GM18511 (cell line): Measurements from ENCODE around the gene HOXA7.

Experiments
- ATAC-seq: cut with Tn5 transposase; IDR thresholded peaks from one replicate; pipeline ENCODE4 v1.9.1; 2021; ENCODE audit warnings: mild to moderate bottlenecking, moderate library complexity; ENCODE audit not compliant: unreplicated experiment

Gene HOXA7

DNA sequence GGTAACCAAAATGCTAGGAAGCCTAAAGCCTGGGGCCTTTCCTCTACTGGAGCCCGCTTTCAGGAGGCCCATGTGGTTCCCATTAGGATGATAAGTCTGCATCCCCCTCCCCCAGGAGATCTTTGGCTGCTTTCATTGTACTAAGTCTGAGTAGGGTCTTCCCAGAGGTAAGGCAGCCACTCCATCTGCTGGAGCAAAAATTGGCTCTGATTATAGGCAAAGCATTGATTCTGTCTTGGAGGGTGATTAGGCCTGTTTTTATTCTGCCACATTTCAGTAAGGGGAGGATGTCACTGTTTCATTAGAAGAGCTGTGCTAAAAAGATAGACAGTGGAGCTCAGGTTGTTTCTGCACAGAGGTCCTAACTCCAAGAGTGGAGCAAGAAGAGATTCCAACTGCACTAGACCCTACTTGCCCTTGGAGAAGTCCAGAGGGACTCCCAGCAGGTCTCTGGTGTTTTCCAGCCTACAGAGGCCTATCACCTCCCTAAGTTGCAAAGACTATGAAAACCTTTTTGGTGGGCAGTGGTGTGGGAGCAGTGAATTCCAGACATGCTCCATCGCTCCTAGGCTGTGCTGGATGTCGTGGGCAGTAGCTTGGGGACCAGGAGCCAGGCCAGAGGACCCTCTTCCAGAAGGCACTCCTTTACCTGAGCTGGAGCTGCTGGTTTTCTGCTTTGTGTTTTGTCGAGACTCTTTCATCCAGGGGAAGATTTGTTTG, 46.8 kb downstream of the HOXA7 start:
- no peak for ATAC-seq

DNA sequence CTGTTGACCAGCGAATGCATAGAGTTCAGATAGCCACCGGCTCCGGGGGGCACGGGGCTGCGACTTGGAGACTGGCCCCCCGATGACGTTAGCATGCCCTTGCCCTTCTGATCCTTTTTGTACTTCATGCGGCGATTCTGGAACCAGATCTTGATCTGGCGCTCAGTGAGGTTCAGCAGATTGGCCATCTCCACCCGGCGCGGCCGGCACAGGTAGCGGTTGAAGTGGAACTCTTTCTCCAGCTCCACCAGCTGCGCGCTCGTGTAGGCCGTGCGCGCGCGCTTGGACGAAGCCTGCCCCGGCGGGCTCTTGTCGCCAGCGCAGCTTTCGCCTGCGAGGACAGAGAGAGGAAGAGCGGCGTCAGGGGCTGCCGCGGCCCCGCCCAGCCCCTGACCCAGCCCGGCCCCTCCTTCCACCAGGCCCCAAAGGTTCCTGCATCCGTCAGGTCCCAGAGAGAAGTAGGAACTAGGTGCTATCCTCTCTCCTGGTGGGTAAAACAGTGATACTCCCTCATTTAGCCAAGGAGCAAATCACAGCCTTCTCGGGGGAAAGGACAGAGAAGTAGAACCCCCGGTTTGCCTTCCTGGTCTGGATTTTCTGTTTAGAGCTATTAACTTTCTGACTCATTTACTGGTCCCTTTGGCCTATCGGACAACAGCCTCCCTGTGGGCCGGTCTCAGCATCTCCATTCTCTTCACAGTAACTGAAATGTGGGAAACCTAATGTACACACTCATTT, 47.9 kb downstream of the HOXA7 start:
- ATAC-seq: no peak

DNA sequence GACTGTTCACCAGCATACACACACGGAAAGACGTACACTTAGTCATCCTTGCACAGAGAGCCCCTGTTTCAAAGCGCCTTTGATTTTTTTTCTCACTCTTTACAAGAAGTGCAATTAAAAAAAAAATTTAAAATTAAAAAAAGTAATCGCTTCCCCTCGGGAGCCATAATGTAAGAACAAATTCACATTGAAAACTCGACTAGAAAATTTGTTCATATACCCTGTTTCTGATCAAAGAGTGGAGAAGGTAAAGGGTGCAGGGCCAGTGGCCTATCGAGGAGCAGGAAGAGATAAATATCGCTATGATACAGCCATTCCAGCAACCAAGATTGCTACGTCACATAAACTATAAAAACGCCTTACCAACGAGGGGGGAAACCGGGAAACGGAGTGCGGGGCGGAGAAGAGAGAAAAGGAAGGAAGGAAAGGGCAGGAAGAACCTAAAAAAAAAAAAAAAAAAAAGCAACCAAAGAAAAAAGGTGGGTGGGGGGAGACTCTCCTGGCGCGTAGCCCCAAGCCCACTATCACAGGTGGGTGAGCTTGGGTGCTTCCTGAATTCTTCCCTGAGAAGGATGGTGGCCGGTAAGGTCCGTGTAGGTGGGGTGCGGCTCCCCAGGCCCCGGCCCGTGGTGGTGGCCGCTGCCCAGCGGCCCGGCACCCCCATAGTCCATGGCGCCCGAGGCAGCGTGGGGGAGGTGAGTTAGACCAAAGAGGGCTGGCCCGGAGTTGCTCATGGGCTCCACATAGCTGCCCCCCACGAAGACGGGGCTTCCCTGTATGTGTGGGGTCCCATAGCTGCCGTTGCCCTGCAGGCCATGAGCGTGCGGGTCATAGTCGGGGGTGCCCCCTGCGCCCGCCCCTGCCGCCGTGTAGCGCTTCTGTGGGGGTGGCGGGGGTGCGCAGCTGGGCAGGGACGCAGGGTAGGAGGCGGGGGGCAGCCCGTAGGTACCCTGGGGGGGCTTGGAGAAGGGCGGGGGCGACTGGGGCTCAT, 48.8 kb downstream of the HOXA7 start:
- no peak for ATAC-seq

DNA sequence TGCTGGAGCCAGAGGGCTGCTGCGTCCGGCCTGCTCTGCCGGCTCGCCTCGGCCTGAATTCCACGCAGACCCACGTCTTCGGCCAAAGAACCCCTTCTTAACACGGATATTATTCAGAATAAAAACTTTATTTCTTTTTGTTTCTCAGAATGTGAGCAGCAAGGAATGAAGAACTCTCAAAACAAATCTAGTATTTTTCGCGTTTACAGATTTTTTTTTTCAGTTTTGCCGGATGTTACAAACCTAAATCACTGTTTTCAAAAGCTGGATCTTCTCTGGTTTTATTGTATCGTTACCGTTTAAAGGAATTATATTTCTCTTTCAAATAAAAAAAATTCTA, 49.6 kb downstream of the HOXA7 start:
- no peak for ATAC-seq

DNA sequence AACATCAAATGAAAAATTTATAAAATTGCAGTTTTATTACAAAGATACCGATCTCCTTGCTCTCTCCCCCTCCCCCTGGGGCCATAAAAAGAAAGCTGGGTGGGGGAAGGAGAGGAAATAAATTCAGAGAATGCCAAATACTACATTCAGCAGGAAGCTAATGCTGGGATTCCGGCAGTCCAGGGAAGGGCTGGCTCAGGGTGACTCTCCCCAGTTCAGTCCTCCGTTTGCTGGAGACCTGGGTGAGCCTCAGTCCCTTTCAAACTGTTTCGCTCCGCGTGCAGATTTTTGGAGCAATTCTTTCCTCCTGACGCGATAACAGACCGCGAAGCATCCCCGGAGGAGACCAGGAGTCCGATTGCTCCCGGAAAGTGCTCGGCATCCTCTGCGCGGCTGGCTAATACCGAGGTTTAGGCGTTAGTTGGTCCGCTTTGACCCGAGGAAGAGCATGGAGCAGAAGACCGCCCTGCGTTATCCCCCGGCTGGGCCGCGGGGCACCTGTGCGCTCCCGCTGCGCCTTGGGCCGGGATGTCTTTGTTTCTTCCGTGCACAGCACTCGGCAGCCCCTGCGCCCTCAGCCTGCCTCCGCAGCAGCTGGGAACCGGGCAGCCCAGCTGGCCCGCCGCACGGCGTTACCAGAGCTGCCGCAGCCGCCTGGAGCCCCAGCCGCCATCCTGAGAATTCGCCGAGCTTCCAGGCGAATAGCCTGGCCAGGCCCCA, 50.1 kb downstream of the HOXA7 start:
- ATAC-seq: no peak

DNA sequence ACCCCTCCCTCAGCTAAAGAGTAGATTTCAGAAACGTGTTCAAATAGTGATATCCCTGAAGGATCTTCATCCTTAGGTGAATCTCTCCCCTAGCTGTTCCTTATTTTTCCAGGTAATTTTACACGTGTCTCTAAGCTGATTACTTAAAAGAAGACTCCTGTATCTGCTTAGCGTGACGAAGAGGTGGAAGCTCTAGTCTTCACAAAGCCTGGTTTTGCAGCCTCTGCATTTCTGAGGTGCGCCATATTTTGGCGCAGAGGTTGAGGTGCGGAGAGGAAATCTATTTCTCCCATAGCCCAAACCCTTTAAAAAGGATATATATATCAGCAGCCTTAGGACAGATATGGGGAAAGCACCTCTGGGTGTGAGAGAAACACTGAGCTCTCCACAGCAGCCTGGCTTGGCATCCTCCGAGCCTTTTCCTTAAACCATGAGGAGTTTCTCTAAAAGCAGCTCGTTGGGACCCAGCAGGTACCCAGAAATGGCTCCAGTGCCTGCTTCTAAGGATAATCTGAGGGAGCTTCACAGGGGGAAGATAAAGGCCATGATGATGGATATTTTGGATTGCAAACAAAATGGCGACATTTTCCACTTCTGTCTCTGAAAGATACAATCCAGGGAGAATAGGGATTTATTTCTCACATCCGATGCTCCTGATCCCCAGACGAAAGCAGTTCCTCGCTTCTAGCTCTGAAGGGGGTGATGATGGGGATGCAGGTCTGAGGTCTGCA, 51.0 kb downstream of the HOXA7 start:
- no peak for ATAC-seq

DNA sequence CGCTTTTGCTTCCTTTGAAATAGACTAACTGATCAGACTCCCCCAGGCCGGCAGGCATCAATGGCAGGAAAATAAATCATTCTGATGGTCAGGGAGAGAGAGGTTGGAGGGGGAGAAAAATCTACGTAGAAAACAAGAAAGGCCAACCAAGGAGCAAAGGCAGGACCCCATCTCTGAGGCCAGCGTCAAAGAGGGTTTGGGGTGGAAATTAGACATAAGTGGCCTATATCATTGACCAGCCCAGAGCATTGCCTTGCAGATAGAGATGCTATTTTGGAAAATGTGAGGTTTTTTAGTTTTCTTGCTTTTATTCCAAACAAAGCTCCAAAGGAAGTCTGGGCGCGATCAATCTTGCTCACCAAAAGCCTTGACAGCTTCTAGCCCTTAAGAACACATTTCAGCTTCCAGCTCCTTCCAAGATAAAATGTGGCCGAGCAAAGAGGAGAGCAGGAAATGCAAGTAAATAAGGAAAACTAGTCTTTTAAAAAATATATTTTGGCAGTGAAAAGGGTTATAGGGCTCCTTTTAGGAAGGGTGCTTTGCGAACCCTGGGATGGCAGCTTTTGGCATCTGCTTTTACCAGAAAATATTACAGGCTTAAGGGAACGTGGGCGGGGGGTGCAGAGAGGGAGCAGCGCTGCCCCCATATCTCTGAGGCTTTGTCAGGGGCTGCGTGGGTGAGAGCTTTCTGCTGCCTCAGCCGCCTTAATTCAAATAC, 52.0 kb downstream of the HOXA7 start:
- no peak for ATAC-seq
